ENCODE data around the gene VN1R5.

The VN1R5 gene

DNA sequence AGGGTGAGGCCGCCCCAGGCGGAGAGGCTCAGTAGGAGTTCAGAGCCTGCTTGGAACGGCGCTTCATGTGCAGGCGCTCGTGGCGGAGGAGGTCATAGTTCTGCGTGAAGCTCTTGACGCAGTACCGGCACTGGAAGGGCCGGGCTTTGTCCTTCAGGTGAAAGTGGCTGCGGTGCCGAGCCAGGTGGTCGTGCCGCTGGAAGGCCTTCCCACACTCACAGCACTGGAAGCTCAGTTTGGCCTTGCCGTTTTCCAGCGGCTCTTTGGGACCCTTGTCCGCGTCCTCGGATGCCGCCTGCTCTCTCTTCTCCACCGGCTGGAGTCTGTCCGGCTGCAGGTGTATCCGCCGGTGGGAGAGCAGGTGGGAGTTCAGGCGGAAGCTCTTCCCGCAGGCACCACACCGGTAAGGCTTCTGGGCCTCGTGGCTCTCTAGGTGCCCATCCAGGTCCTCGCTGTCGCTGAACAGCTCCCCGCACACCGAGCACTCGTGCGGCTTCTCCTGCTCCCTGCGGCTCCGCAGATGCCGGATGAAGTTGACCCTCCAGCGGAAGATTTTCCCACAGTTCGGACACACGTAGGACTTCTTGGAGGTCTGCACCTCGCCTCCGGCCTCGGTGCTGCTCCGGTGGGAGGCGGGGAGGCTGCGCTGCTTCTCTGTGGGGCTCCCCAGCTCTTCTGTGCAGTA lies 44.8 kb downstream of the VN1R5 start:
- DNase-seq (ENCODE audit: low spot score): no peak

DNA sequence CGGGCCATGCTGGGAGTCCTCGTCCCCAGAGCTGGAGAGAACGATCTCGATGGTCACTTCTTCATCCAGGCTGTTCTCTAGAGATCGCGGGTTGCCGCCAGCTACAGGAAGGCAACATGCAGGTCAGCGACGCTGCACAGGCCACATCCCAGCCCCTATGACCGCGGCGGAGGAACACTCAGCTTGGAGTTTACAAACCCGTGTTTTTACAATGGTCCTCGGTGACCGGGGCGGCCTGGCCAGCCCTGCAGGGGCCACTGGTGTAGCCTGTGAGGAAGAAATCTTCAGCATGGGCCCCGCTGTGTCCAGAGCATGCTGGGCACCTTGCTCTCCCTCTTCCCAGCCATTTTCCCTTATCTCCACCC lies 45.3 kb downstream of the VN1R5 start:
- DNase-seq (ENCODE audit: low spot score): no peak

DNA sequence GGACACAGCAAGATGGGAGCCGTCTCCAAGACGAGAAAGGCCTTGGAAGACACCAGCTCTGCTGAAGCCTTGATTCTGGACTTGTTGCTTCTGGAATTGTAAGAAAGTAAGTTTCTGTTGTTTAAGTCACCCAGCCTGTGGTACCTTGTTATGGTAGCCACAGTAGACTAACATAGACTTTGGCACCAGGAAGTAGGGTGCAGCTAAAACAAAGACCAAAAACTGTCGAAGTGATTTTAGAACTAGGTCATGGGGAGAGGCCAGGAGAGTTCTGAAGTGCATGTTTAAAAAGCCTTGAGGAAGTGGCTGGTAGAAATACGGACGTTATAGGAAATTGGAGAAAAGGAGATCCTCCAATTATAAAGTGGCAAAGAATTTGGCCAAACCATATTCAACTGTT lies 47.3 kb downstream of the VN1R5 start:
- DNase-seq (ENCODE audit: low spot score): no peak

DNA sequence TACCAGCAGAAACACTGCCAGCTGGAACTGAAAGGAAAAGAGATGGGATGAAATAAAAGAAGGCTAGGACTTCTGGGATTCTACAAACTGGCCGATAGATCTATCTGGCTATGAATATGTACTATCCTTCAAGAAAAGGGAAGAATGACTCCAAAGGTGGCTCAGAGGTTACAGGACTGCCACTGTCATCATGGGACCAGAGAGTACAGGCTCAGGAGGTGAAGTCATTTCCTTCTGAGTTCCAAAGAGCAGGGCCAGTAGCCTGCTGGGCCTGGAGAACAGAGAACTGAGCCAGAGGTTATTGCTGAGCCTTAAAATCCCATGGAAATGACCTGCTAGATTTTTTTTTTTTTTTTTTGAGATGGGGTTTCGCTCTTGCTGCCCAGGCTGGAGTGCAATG lies 48.2 kb downstream of the VN1R5 start:
- no peak for DNase-seq (ENCODE audit: low spot score)
